ENCODE results near the gene ERC2. TPM values are rescaled to one million over a fixed set of nuclear protein-coding genes. Genes with fewer than 3 reads are reported as not detected.

Gene ERC2
- total RNA-seq, 1 donor from 2014 or later, result 48.3 TPM

DNA sequence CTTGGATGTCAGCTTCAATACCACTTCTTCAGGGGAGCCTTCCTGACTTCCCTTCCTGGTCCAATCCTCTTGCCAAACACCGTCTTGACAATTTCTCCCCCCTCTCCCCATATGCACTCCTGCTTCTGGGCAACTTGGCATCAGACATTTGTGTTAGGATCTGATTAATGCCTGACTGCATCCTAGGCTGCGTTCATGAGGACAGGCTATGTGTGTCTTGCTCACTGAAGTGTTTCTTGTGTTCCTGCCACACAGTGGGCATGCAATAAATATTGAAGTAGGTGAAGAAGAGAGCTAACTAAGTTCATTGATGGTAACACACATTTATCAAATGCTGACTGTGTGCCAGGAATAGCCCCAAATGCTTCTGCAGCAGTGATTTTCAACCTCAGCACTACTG is 944.8 kb downstream of the ERC2 start:
- Mint-ChIP-seq H3K4me1 (ENCODE audit: low read depth, unreplicated experiment) (peaks cover 12% of the 10 kb centered on the region), H3K9me3 (ENCODE audit: unreplicated experiment) (no peaks in the 10 kb centered on the region), H3K27me3 (ENCODE audit: unreplicated experiment) (no peaks in the 10 kb centered on the region), H3K27ac (ENCODE audit: unreplicated experiment) (no peak overlapping the region), H3K36me3 (ENCODE audit: unreplicated experiment) (no peaks in the 10 kb centered on the region), H3K4me3 (ENCODE audit: unreplicated experiment) (no peak overlapping the region)
- TF ChIP-seq, protein P1, sequence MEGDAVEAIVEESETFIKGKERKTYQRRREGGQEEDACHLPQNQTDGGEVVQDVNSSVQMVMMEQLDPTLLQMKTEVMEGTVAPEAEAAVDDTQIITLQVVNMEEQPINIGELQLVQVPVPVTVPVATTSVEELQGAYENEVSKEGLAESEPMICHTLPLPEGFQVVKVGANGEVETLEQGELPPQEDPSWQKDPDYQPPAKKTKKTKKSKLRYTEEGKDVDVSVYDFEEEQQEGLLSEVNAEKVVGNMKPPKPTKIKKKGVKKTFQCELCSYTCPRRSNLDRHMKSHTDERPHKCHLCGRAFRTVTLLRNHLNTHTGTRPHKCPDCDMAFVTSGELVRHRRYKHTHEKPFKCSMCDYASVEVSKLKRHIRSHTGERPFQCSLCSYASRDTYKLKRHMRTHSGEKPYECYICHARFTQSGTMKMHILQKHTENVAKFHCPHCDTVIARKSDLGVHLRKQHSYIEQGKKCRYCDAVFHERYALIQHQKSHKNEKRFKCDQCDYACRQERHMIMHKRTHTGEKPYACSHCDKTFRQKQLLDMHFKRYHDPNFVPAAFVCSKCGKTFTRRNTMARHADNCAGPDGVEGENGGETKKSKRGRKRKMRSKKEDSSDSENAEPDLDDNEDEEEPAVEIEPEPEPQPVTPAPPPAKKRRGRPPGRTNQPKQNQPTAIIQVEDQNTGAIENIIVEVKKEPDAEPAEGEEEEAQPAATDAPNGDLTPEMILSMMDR (IDR thresholded peaks at IDR 0.05; ENCODE audit: partially characterized antibody, unreplicated experiment), result no peak
- no peak for DNase-seq

DNA sequence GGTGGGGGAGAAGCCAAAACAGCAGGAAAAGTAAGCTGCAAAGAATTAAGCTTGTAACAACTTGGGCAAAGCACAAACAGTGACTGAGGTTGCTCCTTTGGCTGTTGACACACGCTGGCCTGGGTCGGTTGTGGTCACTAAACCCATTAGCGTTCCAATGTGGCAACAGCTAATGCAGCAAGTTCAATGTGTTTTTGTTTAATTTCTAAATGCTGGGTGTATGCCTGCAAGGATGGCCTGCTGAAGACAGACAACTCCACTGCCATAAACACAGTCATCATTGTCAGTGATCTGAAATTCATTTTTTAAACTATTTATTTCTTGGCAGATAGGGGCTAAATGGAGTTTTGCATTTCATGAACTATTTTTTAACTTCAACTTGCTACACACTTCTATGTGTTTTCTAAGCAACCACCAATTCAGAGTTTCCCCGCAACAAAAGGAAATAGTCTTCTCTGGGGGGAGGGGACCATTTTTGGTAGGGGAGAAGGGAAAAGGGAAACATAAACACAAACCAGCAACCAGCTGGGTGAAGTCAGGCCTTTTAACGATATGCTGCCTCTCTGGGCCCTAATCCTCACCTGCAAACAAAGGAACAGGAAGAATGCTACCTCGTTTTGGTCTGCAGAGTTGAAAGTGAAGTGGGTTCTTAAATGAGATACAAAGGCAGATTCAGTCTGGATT is 946.4 kb downstream of the ERC2 start:
- Mint-ChIP-seq H3K4me3 (ENCODE audit: unreplicated experiment) (no peak overlapping the region), H3K4me1 (ENCODE audit: low read depth, unreplicated experiment) (peaks cover 10% of the 10 kb centered on the region), H3K27me3 (ENCODE audit: unreplicated experiment) (no peaks in the 10 kb centered on the region), H3K27ac (ENCODE audit: unreplicated experiment) (no peak overlapping the region), H3K36me3 (ENCODE audit: unreplicated experiment) (no peaks in the 10 kb centered on the region), H3K9me3 (ENCODE audit: unreplicated experiment) (no peaks in the 10 kb centered on the region)
- DNase-seq, result no peak
- TF ChIP-seq, protein P1 (IDR thresholded peaks at IDR 0.05; ENCODE audit: partially characterized antibody, unreplicated experiment), result no peak

DNA sequence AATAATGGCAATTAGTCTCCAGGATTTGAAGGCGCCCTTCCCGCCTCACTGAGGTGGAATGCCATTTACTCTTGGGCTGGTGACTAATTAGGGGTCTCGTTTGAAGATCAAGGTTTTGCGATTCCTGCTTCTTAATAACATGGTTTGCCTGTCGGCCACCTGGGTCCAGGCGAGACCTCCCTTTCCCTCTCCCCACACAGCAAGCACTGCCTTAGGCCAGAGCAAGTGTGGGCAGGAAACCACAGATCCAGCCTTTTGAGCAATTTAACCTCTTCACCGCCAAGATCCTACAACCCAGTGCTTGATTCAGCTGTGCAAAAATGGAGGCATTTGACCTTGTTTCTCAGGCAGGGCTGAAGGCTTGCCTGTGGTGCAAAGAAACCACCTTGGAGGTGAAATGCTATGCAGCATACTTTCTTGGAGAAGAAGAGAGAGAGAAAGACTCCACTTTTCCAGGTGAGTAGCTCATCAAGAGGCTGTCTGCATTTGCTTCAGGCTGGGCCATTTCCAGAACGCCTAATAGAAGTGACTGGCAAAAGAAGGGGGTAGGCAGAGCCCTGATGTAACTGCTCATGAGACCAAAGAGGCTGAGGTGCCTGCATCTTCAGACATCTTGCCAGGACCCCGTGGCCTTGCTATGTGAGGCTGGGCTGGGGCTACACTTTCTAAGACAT is 947.1 kb downstream of the ERC2 start:
- no peak overlapping the region for H3K4me3 Mint-ChIP-seq (ENCODE audit: unreplicated experiment)
- TF ChIP-seq, protein P1 (IDR thresholded peaks at IDR 0.05; ENCODE audit: partially characterized antibody, unreplicated experiment), result no peak

DNA sequence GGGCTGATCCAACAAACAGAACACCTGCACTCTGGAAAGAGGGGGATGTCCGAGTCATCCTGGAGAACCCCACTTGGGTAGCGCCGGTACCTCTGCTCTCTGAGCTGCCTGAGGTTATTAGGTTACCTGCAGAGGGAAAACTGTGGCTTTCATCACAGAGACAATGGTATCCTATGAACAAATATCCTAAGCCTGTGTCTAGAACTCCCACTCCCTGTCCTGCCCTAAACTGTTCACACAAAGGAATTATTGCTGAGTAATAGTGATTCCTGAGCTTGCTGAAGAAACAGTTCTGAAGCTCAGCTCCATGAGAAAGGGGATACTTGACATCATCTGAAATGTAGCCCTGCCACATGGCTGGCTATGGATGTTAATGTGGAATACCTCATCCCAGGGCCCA is 949.2 kb downstream of the ERC2 start:
- H3K27ac Mint-ChIP-seq (ENCODE audit: unreplicated experiment), result no peak overlapping the region
- H3K4me3 Mint-ChIP-seq (ENCODE audit: unreplicated experiment), result no peak overlapping the region
- no peaks in the 10 kb centered on the region for H3K36me3 Mint-ChIP-seq (ENCODE audit: unreplicated experiment)
- TF ChIP-seq, protein P1 (IDR thresholded peaks at IDR 0.05; ENCODE audit: partially characterized antibody, unreplicated experiment), result no peak
- H3K27me3 Mint-ChIP-seq (ENCODE audit: unreplicated experiment), result no peaks in the 10 kb centered on the region
- H3K9me3 Mint-ChIP-seq (ENCODE audit: unreplicated experiment), result no peaks in the 10 kb centered on the region
- H3K4me1 Mint-ChIP-seq (ENCODE audit: low read depth, unreplicated experiment), result peaks cover 8% of the 10 kb centered on the region
- no peak for DNase-seq

More for the DNA sequence above, 947.1 kb downstream of the ERC2 start:
- H3K36me3 Mint-ChIP-seq (ENCODE audit: unreplicated experiment), result no peaks in the 10 kb centered on the region
- no peak overlapping the region for H3K27ac Mint-ChIP-seq (ENCODE audit: unreplicated experiment)
- H3K27me3 Mint-ChIP-seq (ENCODE audit: unreplicated experiment), result no peaks in the 10 kb centered on the region
- no peak for DNase-seq
- H3K4me1 Mint-ChIP-seq (ENCODE audit: low read depth, unreplicated experiment), result peaks cover 8% of the 10 kb centered on the region
- H3K9me3 Mint-ChIP-seq (ENCODE audit: unreplicated experiment), result no peaks in the 10 kb centered on the region

DNA sequence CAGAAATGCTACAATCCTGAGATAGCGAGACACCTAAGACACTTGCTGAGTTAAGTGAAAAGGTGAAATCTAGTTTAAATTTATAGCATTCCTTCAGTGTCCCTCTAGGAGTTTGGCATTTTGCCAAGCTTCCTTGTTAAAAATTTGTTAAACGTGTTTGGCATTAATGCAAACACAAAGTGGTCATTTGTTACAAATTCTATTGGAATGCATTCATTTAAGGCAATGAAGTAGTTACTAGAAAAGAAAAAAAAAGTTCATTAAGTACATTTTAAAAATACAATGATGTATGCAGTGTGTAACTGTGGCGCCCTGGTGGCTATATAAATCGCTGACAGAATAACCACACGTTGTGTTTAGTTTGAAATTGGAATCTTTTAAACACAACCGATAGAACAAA is 949.8 kb downstream of the ERC2 start:
- no peaks in the 10 kb centered on the region for H3K27me3 Mint-ChIP-seq (ENCODE audit: unreplicated experiment)
- TF ChIP-seq, protein P1 (IDR thresholded peaks at IDR 0.05; ENCODE audit: partially characterized antibody, unreplicated experiment), result no peak
- H3K9me3 Mint-ChIP-seq (ENCODE audit: unreplicated experiment), result no peaks in the 10 kb centered on the region
- H3K4me3 Mint-ChIP-seq (ENCODE audit: unreplicated experiment), result no peak overlapping the region
- H3K36me3 Mint-ChIP-seq (ENCODE audit: unreplicated experiment), result no peaks in the 10 kb centered on the region
- H3K4me1 Mint-ChIP-seq (ENCODE audit: low read depth, unreplicated experiment), result peaks cover 8% of the 10 kb centered on the region
- DNase-seq, result no peak
- H3K27ac Mint-ChIP-seq (ENCODE audit: unreplicated experiment), result no peak overlapping the region
